Psoas muscle (tissue), 8 donors: ENCODE results near the gene SSBP3. TPM values are rescaled to one million over a fixed set of nuclear protein-coding genes. Genes with fewer than 3 reads are reported as not detected.
A peak's percentile ranks its signal among the peaks of the same experiment; 100 is the strongest.

Experiments used
- ATAC-seq, 4 donors: fragments of 200-7000 bp; cut with Tn5 transposase; one replicate each; pipeline ENCODE4 v1.9.1; 2020; ENCODE audit warnings: moderate library complexity in 3 of 4, mild to moderate bottlenecking in 2 of 4
- DNase-seq, 2 donors: peaks; one replicate each; pipeline ENCODE4 v3.0.0-alpha.2; 2020
- H3K27ac ChIP-seq: fragments of 200-600 bp; one replicate; pipeline ENCODE4 v1.8.0; 2022
- H3K27me3 ChIP-seq, 3 donors: fragments of 200-600 bp in 1 of 3; one replicate each; pipeline versions ENCODE4 v1.6.1 to v1.8.0; 2013 to 2022; ENCODE audit warnings: low read length in 2 of 3, mild to moderate bottlenecking in 2 of 3, moderate library complexity in 1 of 3; ENCODE audit not compliant: insufficient read depth in 3 of 3
- H3K36me3 ChIP-seq, 2 donors: fragments of 200-600 bp in 1 of 2; one replicate each; pipeline versions ENCODE4 v1.6.1 to v1.8.0; 2013 to 2022; ENCODE audit warnings: low read depth in 1 of 2, mild to moderate bottlenecking in 1 of 2, moderate library complexity in 1 of 2; ENCODE audit not compliant: insufficient read depth in 1 of 2
- H3K4me1 ChIP-seq: fragments of 200-600 bp; one replicate; pipeline ENCODE4 v1.8.0; 2022
- H3K4me3 ChIP-seq: fragments of 200-600 bp; one replicate; pipeline ENCODE4 v1.8.0; 2022; ENCODE audit warnings: mild to moderate bottlenecking
- H3K9me3 ChIP-seq: fragments of 200-600 bp; one replicate; pipeline ENCODE4 v1.8.0; 2022
- WGBS, 3 donors: extraction: QIAGEN DNeasy Blood & Tissue Kit; methylation state at CpG; one replicate each; pipeline versions ENCODE4 v1.1.6 to v1.1.7; 2013; 5-methylcytosine and 5-hydroxymethylcytosine counted together
- intact Hi-C, 2 donors: fragments of 100-400 bp; cut with DNase I; formaldehyde crosslinking; loops; one replicate each; pipeline versions ENCODE4 v1.11.0 to v1.14.2; 2022
- polyA plus RNA-seq, 3 donors: library from polyadenylated mRNA; stranded (reverse); fragments of 200-250 nt; gene quantifications; one replicate each; pipeline ENCODE4 v1.2.3, GENCODE V29; 2013
- total RNA-seq, 4 donors: library from RNA; stranded (reverse); fragmentation: NEBNext Ultra II Directional in 2 of 4; extraction: Animal tissue kit (Norgen Biotek cat#: 25700) in 2 of 4; gene quantifications; one replicate each; pipeline versions ENCODE4 v1.2.1 to v1.2.4, GENCODE V29; 2021 to 2023
- TF ChIP-seq, protein P1 (sequence below): fragments of 200-600 bp; IDR thresholded peaks from one replicate; pipeline ENCODE4 v1.8.0; 2022; ENCODE audit warnings: antibody characterized with exemption
- donor health status: healthy with polysubstance abuse.
- donor health status: DM: no; HTN: no; CAD: no; lungs with moderate emphysema.
- donor health status: Bipolar disorder and iron deficiency.
- donor health status: healthy.
- donor health status: DM: yes; HTN: yes; CAD: no.
- donor health status: DM: no; HTN: no; CAD: no.
- donor health status: DM: no; HTN: no; CAD: no.
- donor health status: DM: yes; HTN: yes; CAD: no.

Gene SSBP3
- total and polyA plus RNA-seq, 7 donors: 7.9 to 24.2 (median 21.6) TPM

DNA sequence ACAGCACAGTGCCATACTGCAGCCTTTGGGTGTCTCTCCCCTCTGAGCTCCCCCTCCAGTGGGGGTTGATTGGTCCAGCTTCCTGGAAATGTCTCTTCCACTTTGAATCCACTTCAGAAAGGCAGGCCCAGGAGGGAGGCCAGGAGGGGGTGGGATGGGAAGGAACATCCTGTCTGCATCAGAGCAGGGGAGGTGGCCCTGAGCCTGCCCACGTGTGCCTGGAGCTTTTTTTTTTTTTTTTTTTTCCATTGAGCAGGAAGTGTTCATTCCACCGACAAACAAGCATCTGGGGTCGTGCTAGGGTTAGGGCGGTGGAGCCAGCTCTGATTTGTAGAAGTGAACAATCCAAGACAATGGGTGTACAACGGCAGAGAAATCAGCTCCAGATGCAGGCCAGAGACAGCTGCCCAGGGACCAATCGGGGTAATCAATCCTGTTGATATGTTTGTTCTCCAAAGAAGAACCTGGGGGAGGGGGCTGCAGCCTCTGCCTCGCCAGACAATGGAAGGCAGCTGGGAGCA is 93.3 kb downstream of the SSBP3 start:
- H3K27me3 ChIP-seq: no peaks in the 10 kb centered on the region
- DNase-seq: peak; percentile 59 to 75
- H3K4me3 ChIP-seq: no peak overlapping the region
- H3K27ac ChIP-seq: peak overlapping the region; percentile 55
- TF ChIP-seq, protein P1, sequence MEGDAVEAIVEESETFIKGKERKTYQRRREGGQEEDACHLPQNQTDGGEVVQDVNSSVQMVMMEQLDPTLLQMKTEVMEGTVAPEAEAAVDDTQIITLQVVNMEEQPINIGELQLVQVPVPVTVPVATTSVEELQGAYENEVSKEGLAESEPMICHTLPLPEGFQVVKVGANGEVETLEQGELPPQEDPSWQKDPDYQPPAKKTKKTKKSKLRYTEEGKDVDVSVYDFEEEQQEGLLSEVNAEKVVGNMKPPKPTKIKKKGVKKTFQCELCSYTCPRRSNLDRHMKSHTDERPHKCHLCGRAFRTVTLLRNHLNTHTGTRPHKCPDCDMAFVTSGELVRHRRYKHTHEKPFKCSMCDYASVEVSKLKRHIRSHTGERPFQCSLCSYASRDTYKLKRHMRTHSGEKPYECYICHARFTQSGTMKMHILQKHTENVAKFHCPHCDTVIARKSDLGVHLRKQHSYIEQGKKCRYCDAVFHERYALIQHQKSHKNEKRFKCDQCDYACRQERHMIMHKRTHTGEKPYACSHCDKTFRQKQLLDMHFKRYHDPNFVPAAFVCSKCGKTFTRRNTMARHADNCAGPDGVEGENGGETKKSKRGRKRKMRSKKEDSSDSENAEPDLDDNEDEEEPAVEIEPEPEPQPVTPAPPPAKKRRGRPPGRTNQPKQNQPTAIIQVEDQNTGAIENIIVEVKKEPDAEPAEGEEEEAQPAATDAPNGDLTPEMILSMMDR: no peak
- WGBS, 3 donors: 48 to 53% (median 53%) methylated on average over 7 of the region's 7 CpGs
- intact Hi-C loops: loop anchor here in 1 of 2 donors (5.0 kb wide), 1 partner anchor 89 kb away; no protein-coding TSS in a partner anchor
- no peaks in the 10 kb centered on the region for H3K9me3 ChIP-seq
- no peaks in the 10 kb centered on the region for H3K36me3 ChIP-seq
- H3K4me1 ChIP-seq: peaks cover 37% of the 10 kb centered on the region
- peak; percentile 12 to 59 (median 28) for ATAC-seq

DNA sequence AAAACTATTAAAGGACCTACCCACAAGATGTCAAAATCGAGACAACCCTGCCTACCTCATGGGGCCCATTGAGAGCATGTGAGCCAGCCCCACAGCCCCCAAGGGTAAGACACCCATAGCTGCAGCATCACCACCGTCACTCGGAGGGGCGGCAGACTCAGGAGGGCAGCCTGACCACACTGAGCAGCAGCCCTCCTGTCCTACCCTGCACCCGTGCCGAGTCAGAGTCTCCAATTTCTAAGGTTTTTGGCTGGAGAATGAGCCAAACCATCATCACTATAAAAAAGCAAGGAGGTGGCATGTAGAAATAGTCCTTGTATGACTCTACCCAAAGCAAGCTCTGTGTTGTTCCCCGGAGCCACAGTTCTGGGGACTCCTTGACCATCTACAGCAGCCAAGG is 94.7 kb downstream of the SSBP3 start:
- Histone ChIP-seq H3K36me3 (no peaks in the 10 kb centered on the region), H3K4me3 (no peak overlapping the region), H3K9me3 (no peaks in the 10 kb centered on the region), H3K27ac (peak overlapping the region; percentile 30), H3K27me3 (no peaks in the 10 kb centered on the region), H3K4me1 (peaks cover 49% of the 10 kb centered on the region)
- no peak for DNase-seq
- ATAC-seq: no peak
- intact Hi-C loops: loop anchor here (2.0 to 5.0 kb wide), 2 partner anchors 91 to 177 kb away; no protein-coding TSS in a partner anchor
- WGBS, 3 donors: 87 to 91% (median 88%) methylated on average over 7 of the region's 7 CpGs
- TF ChIP-seq, protein P1: no peak

DNA sequence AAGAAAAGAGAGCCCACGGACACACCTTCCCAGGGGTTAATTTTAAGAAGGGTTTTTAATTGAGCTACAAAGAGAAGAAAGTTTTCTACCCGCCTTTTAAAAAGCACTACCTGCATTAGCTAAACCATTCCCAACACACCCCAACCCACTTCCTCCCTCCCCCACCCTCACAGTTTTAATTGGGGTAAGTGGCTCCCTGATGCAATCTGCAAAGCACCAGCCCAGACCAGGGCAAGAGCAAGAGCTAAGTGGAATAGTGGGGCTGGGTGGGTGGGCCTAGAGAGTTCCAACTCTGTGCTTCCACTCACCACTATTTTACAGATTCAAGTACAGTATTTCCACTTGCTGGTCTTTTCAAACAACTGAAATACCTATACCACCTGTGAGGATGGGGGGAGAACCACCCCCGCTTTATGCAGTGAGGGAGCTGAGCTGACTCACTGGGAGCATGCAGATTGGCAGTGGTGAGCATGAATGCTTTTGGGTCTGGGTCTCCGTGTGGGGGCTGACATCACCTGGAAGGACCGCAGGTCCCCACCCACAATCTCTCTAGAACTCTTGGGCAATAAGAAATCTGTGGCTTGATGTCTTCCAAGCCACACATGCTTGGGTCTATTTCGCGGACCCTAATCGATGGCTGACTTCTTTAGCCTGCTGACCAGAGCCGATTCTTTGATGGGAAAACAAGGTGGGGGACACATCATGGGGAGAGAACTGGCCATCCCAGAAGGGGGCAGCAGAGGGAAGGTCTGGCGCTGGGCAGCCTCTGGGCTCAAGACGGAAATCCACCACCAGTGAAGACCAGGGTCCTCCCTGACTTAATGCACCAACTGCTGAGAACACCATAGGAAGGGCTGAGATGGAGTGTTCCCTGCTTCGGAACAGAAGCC is 95.5 kb downstream of the SSBP3 start:
- no peak overlapping the region for H3K4me3 ChIP-seq
- intact Hi-C loops: loop anchor here (2.0 to 5.0 kb wide), 2 partner anchors 92 to 178 kb away; no protein-coding TSS in a partner anchor
- TF ChIP-seq, protein P1: peak; percentile 51
- DNase-seq: peak in 1 of 2 donors; percentile 74
- 76 to 80% (median 78%) methylated on average over 12 of the region's 12 CpGs for WGBS, 3 donors
- no peaks in the 10 kb centered on the region for H3K27me3 ChIP-seq
- H3K27ac ChIP-seq: peak overlapping the region; percentile 53
- ATAC-seq: peak; percentile 55 to 77 (median 70)
- peaks cover 58% of the 10 kb centered on the region for H3K4me1 ChIP-seq
- H3K9me3 ChIP-seq: no peaks in the 10 kb centered on the region
- H3K36me3 ChIP-seq: no peaks in the 10 kb centered on the region

DNA sequence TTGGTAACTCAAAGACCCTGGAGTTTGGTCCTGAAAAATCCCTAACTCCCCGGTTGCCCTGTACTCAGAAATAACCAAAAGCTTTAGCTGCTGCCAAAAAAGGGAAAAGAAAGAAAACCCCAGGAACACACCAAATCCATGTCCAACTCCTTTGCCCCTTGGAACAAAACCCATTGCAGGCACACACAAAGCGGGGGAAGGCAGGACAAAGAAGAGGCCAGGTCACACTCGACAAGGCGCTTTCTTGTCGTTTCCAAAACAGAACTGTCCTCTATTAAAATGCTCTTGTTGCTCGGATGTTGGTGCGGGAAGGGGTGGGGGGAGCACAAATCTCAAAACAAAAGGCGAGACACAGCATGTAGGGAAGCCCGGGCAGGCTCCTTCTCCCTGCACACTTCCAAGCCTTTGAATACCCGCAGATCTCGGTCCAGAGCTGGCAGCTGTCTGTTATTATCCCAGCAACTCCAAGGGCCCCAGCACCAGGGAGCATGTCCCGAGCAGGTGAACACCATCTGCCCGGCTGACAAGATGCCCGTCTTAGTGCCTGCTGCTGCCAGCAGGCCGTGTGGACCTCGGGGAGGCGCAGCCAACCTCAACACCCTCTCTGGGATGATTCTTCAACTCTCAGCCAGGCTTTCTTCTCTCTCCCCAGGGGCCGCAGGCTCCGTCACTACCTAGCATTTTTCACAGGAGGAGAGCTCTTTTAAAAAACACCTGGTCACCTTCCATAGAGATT is 96.4 kb downstream of the SSBP3 start:
- TF ChIP-seq, protein P1: no peak
- DNase-seq (peak in 1 of 2 donors; percentile 68), ATAC-seq (peak; percentile 61 to 84 (median 76))
- Histone ChIP-seq H3K27ac (peak overlapping the region; percentile 53), H3K27me3 (no peaks in the 10 kb centered on the region), H3K4me3 (no peak overlapping the region), H3K36me3 (no peaks in the 10 kb centered on the region), H3K9me3 (no peaks in the 10 kb centered on the region), H3K4me1 (peaks cover 65% of the 10 kb centered on the region)
- intact Hi-C loops: loop anchor here (2.0 to 5.0 kb wide), 3 partner anchors 33 to 179 kb away; no protein-coding TSS in a partner anchor
- WGBS, 3 donors: 27 to 42% (median 33%) methylated on average over 19 of the region's 19 CpGs
